OCI-LY1 (cell line): ENCODE results near the gene FOXB2.

Source experiments
- EZH2 ChIP-seq: fragments of 200-600 bp; sonication (generic), shearing (Covaris generic); IDR thresholded peaks from 2 replicates; pipeline ENCODE4 v1.8.0; 2017; ENCODE audit warnings: borderline replicate concordance, mixed run types, mild to moderate bottlenecking, antibody characterized with exemption, low read length, moderate library complexity, mixed read lengths
- TF ChIP-seq, protein P1 (sequence below): fragments of 200-600 bp; sonication (generic), shearing (Covaris generic); IDR thresholded peaks from 2 replicates; pipeline ENCODE4 v1.5.1; 2017; ENCODE audit warnings: mild to moderate bottlenecking, antibody characterized with exemption, low read length, moderate library complexity, mixed read lengths

DNA sequence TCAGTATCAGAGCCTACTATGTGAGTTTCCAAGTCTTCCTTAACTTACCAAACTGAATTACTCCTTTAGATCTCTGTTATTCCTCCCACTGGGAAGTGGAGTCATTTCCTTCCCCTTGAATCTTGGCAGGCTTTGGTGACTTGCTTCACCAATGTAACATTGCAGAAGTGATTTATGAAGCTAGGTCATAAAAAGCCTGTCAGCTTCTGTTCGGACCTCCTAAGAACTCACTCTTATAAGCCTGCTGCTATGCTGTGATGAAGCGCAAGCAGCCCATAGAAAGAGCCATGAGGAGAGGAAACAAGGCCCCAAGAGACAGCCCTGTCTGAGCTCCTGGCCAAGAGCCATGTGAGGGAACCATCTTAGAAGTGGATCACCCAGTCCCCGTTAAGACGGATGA lies 14.2 kb upstream of the FOXB2 start:
- TF ChIP-seq, protein P1, sequence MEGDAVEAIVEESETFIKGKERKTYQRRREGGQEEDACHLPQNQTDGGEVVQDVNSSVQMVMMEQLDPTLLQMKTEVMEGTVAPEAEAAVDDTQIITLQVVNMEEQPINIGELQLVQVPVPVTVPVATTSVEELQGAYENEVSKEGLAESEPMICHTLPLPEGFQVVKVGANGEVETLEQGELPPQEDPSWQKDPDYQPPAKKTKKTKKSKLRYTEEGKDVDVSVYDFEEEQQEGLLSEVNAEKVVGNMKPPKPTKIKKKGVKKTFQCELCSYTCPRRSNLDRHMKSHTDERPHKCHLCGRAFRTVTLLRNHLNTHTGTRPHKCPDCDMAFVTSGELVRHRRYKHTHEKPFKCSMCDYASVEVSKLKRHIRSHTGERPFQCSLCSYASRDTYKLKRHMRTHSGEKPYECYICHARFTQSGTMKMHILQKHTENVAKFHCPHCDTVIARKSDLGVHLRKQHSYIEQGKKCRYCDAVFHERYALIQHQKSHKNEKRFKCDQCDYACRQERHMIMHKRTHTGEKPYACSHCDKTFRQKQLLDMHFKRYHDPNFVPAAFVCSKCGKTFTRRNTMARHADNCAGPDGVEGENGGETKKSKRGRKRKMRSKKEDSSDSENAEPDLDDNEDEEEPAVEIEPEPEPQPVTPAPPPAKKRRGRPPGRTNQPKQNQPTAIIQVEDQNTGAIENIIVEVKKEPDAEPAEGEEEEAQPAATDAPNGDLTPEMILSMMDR: no peak
- no peak for TF ChIP-seq EZH2
